H1 (cell line): Measurements from ENCODE around the gene TMEM221. TPM values are rescaled to one million over a fixed set of nuclear protein-coding genes. Genes with fewer than 3 reads are reported as not detected.

Experiments used
- CTCF ChIA-PET: fragments of 300-600 bp; sonication (Branson Sonifier 250); formaldehyde crosslinking; loops from one replicate; lab custom pipeline; 2021; ENCODE audit not compliant: partially characterized antibody; lab: Charles Lee
- POLR2A ChIA-PET: fragments of 300-600 bp; sonication (Branson Sonifier 250); formaldehyde crosslinking; loops from one replicate; lab custom pipeline; 2021; ENCODE audit warnings: inconsistent platforms; ENCODE audit not compliant: partially characterized antibody; lab: Charles Lee
- DNase-seq, 2 experiments: peaks; one replicate each; pipeline versions ENCODE4 v3.0.0 to v3.0.0-alpha.2; 2010 to 2022; ENCODE audit warnings: low spot score in 2 of 2, low read depth in 1 of 2, mixed read lengths in 1 of 2
- FAIRE-seq: peaks from 2 replicates; lab custom pipeline; 2011; peaks lifted over from hg19 to GRCh38; lab: Jason Lieb, UNC
- H2AFZ ChIP-seq: 2 replicates; pipeline ENCODE4 v1.8.1; 2012; ENCODE audit warnings: low read length, inconsistent platforms
- H2AK5ac ChIP-seq: 2 replicates; pipeline ENCODE4 v1.6.1; 2013; ENCODE audit warnings: low read depth, low read length
- H2BK120ac ChIP-seq: replicated peaks from 2 replicates; pipeline ENCODE3; 2013; ENCODE audit warnings: low read depth, low read length, inconsistent platforms
- H2BK12ac ChIP-seq: 2 replicates; pipeline ENCODE4 v1.6.1; 2013; ENCODE audit warnings: low read depth, low read length
- H2BK15ac ChIP-seq: 2 replicates; pipeline ENCODE4 v1.6.1; 2013; ENCODE audit warnings: low read length
- H2BK20ac ChIP-seq: 2 replicates; pipeline ENCODE4 v1.6.1; 2013; ENCODE audit warnings: low read length
- H2BK5ac ChIP-seq: 2 replicates; pipeline ENCODE4 v1.6.1; 2013; ENCODE audit warnings: low read depth, low read length
- H3K14ac ChIP-seq: 2 replicates; pipeline ENCODE4 v1.6.1; 2013; ENCODE audit warnings: inconsistent platforms; ENCODE audit not compliant: insufficient read length
- H3K18ac ChIP-seq: 2 replicates; pipeline ENCODE4 v1.6.1; 2013; ENCODE audit warnings: low read length; ENCODE audit errors: extremely low read depth
- H3K23ac ChIP-seq: 2 replicates; pipeline ENCODE4 v1.6.1; 2013; ENCODE audit warnings: inconsistent platforms; ENCODE audit not compliant: insufficient read length
- H3K23me2 ChIP-seq: 2 replicates; pipeline ENCODE4 v1.6.1; 2013; ENCODE audit warnings: low read depth, low read length
- H3K27ac ChIP-seq: 2 replicates; pipeline ENCODE4 v1.6.1; 2011; ENCODE audit warnings: low read depth, low read length, inconsistent platforms
- H3K27me3 ChIP-seq, 4 experiments: replicated peaks in 1 of 4; 1 replicate in 1 of 4; 2 replicates in 3 of 4; pipeline versions ENCODE4 v1.6.1 to v1.8.1; 2011 to 2013; ENCODE audit warnings: low read length in 3 of 4, mild to moderate bottlenecking in 3 of 4, inconsistent platforms in 2 of 4, mixed read lengths in 2 of 4, moderate library complexity in 1 of 4; ENCODE audit not compliant: control insufficient read depth in 3 of 4, insufficient read depth in 3 of 4; ENCODE audit errors: extremely low read depth in 1 of 4
- H3K36me3 ChIP-seq, 4 experiments: 2 replicates each; pipeline versions ENCODE4 v1.6.1 to v1.8.1; 2011 to 2013; ENCODE audit warnings: mild to moderate bottlenecking in 4 of 4, low read length in 3 of 4, moderate library complexity in 2 of 4, control low read depth in 1 of 4, inconsistent platforms in 1 of 4; ENCODE audit not compliant: insufficient read depth in 4 of 4, control insufficient read depth in 2 of 4
- H3K4ac ChIP-seq: replicated peaks from 2 replicates; pipeline ENCODE3; 2013; ENCODE audit warnings: low read length, low read depth, mixed read lengths, inconsistent platforms; ENCODE audit not compliant: insufficient read length
- H3K4me1 ChIP-seq, 4 experiments: replicated peaks in 1 of 4; 1 replicate in 1 of 4; 2 replicates in 3 of 4; pipeline versions ENCODE4 v1.6.1 to v1.8.1; 2011 to 2013; ENCODE audit warnings: low read length in 3 of 4, inconsistent platforms in 2 of 4, mixed read lengths in 1 of 4; ENCODE audit not compliant: insufficient read depth in 4 of 4, control insufficient read depth in 3 of 4
- H3K4me2 ChIP-seq, 2 experiments: 2 replicates each; pipeline versions ENCODE4 v1.6.1 to v1.8.1; 2011 to 2013; ENCODE audit warnings: low read depth in 2 of 2, low read length in 2 of 2, control low read depth in 1 of 2, inconsistent platforms in 1 of 2, mild to moderate bottlenecking in 1 of 2; ENCODE audit not compliant: insufficient read depth in 1 of 2
- H3K4me3 ChIP-seq, 4 experiments: fragments of 200-600, 300-600 bp in 1 of 4; sonication (generic), shearing (Covaris generic), sonication (Bioruptor Twin) in 1 of 4; 2 replicates each; pipeline versions ENCODE4 v1.5.1 to v1.8.1; 2011 to 2016; ENCODE audit warnings: low read length in 4 of 4, low read depth in 3 of 4, control low read depth in 2 of 4, inconsistent platforms in 2 of 4, mild to moderate bottlenecking in 2 of 4, mixed read lengths in 1 of 4, moderate library complexity in 1 of 4; ENCODE audit not compliant: insufficient read depth in 2 of 4; ENCODE audit errors: extremely low read depth in 1 of 4
- H3K56ac ChIP-seq: replicated peaks from 2 replicates; pipeline ENCODE3; 2013; ENCODE audit warnings: low read depth, mild to moderate bottlenecking, mixed read lengths, low read length, inconsistent platforms; ENCODE audit not compliant: insufficient read length
- H3K79me1 ChIP-seq: 2 replicates; pipeline ENCODE4 v1.6.1; 2013; ENCODE audit warnings: low read depth, low read length, control low read depth
- H3K79me2 ChIP-seq, 2 experiments: 2 replicates each; pipeline versions ENCODE4 v1.6.1 to v1.8.1; 2012 to 2013; ENCODE audit warnings: low read length in 2 of 2, mild to moderate bottlenecking in 2 of 2, inconsistent platforms in 1 of 2; ENCODE audit not compliant: insufficient read depth in 2 of 2, control insufficient read depth in 1 of 2
- H3K9ac ChIP-seq, 4 experiments: replicated peaks in 1 of 4; 1 replicate in 1 of 4; 2 replicates in 3 of 4; pipeline versions ENCODE4 v1.6.1 to v1.8.1; 2011 to 2013; ENCODE audit warnings: low read depth in 3 of 4, low read length in 3 of 4, control low read depth in 2 of 4, mild to moderate bottlenecking in 2 of 4, moderate library complexity in 2 of 4, inconsistent platforms in 1 of 4; ENCODE audit errors: extremely low read depth in 1 of 4
- H3K9me3 ChIP-seq, 2 experiments: 2 replicates each; pipeline versions ENCODE4 v1.6.1 to v1.8.1; 2012 to 2013; ENCODE audit warnings: mild to moderate bottlenecking in 2 of 2, moderate library complexity in 2 of 2, control low read depth in 1 of 2, inconsistent platforms in 1 of 2, low read depth in 1 of 2, low read length in 1 of 2, mixed read lengths in 1 of 2; ENCODE audit not compliant: insufficient read depth in 2 of 2
- H4K20me1 ChIP-seq, 2 experiments: replicated peaks in 1 of 2; 2 replicates each; pipeline versions ENCODE3 to v1.8.1; 2011 to 2013; ENCODE audit warnings: inconsistent platforms in 2 of 2, low read length in 2 of 2, mild to moderate bottlenecking in 1 of 2; ENCODE audit not compliant: insufficient read depth in 2 of 2, control insufficient read depth in 1 of 2
- H4K5ac ChIP-seq: 2 replicates; pipeline ENCODE4 v1.6.1; 2013; ENCODE audit warnings: low read length, low read depth, mixed read lengths, inconsistent platforms; ENCODE audit not compliant: insufficient read length
- H4K8ac ChIP-seq: 2 replicates; pipeline ENCODE4 v1.8.0; 2013; ENCODE audit warnings: mild to moderate bottlenecking, moderate library complexity, low read length, inconsistent platforms; ENCODE audit not compliant: insufficient read depth; ENCODE audit errors: extremely low read depth
- H4K91ac ChIP-seq: replicated peaks from 2 replicates; pipeline ENCODE3; 2013; ENCODE audit warnings: low read length, mixed read lengths, inconsistent platforms; ENCODE audit not compliant: insufficient read length
- POLR2A ChIP-seq, 2 experiments: IDR thresholded peaks; 1 replicate in 1 of 2; 2 replicates in 1 of 2; pipeline ENCODE4 v1.6.1; 2011; ENCODE audit warnings: low read depth in 2 of 2, low read length in 2 of 2, mild to moderate bottlenecking in 2 of 2; ENCODE audit errors: control extremely low read depth in 1 of 2
- SIN3A ChIP-seq, 2 experiments: IDR thresholded peaks in 1 of 2; conservative IDR thresholded peaks in 1 of 2; 2 replicates each; pipeline ENCODE4 v1.6.1; 2011 to 2012; ENCODE audit warnings: low read length in 2 of 2, improper control_type of control experiment in 1 of 2, low read depth in 1 of 2, mild to moderate bottlenecking in 1 of 2
- SIRT6 ChIP-seq: IDR thresholded peaks from one replicate; pipeline ENCODE4 v1.7.1; 2012; ENCODE audit warnings: low read length, inconsistent platforms
- SP2 ChIP-seq: IDR thresholded peaks from 2 replicates; pipeline ENCODE4 v1.6.1; 2012; ENCODE audit warnings: mild to moderate bottlenecking, low read length, inconsistent platforms
- TBP ChIP-seq: IDR thresholded peaks from 2 replicates; pipeline ENCODE4 v1.6.1; 2011; ENCODE audit warnings: low read depth, low read length, improper control_type of control experiment
- WGBS, 2 experiments: shearing (Covaris generic) in 1 of 2; methylation state at CpG; one replicate each; pipeline versions ENCODE4 v1.1.6 to v1.1.7; 2013 to 2015; ENCODE audit warnings: low lambda C conversion rate in 2 of 2, mixed read lengths in 2 of 2, inconsistent platforms in 1 of 2, low coverage in 1 of 2, missing lambda C conversion rate in 1 of 2; ENCODE audit not compliant: insufficient replicate concordance in 2 of 2, insufficient coverage in 1 of 2, insufficient read length in 1 of 2; ENCODE audit errors: extremely low coverage in 1 of 2, missing lambda C conversion rate in 1 of 2; 5-methylcytosine and 5-hydroxymethylcytosine counted together
- polyA plus RNA-seq, 7 experiments: library from polyadenylated mRNA; depleted of rRNA in 3 of 7; stranded (reverse) in 5 of 7; unstranded in 2 of 7; fragments of >200 nt in 5 of 7; fragments of 200-250 nt in 2 of 7; gene quantifications; 1 replicate in 5 of 7; 2 replicates in 1 of 7; 4 replicates in 1 of 7; pipeline versions ENCODE4 v1.2.1 to v1.2.3, GENCODE V29; 2011 to 2013; ENCODE audit warnings: missing spikeins in 2 of 7, mixed read lengths in 2 of 7
- total RNA-seq: library from RNA; stranded (reverse); fragmentation: NEBNext Ultra II Directional; extraction: Animal tissue kit (Norgen Biotek cat#: 25700); gene quantifications from 2 replicates; pipeline ENCODE4 v1.2.1, GENCODE V29; 2021
- TF ChIP-seq, protein P1 (sequence below): IDR thresholded peaks from 2 replicates; pipeline ENCODE4 v1.6.1; 2012; ENCODE audit warnings: inconsistent platforms

Gene TMEM221
- total and polyA plus RNA-seq, 2 of the 8 experiments (the other 6 are each of a cell fraction or from before 2014, with no cell fraction given): 1.4 to 2.0 TPM

DNA sequence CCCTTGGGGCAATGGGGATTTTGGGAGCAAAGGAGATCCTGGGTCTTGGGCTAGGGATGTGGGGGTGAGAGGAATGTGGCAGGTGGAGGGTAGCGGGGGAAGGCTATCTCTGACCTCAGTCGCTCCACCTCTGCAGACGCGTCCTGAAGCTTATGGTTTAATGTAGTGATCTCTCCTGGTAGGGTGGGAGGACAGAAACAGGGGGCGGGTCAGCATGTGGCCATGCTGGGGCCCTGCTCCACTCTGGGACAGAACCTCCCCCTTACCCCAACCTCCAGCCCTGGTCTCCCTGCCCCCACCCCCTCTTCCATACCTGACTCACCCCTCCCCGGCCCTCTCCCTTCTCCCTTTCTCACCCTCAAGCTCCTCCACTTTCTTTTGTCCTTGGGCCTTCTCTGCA lies 44.5 kb downstream of the TMEM221 start:
- H3K14ac ChIP-seq: no peak overlapping the region
- H3K23me2 ChIP-seq: peaks cover 10% of the 10 kb centered on the region; the same call in 1 of the 2 replicates
- H3K9ac ChIP-seq: peak overlapping the region in 3 of 4 experiments; percentile 51 to 60 (median 58); a peak in 4 of 7 replicates
- peak overlapping the region; percentile 81 for H3K27ac ChIP-seq
- no peak overlapping the region for H3K4ac ChIP-seq
- TF ChIP-seq SP2 (no peak), SIN3A (conservative IDR thresholded peaks at IDR 0.05 in 1 of 2, IDR thresholded peaks at IDR 0.05 in 1 of 2; ENCODE audit: low read depth in 1 of 2, low read length in 2 of 2) (no peak; a peak in 1 of 4 replicates), SIRT6 (no peak), POLR2A (IDR thresholded peaks at IDR 0.05; ENCODE audit: control extremely low read depth in 1 of 2, low read depth in 2 of 2, low read length in 2 of 2) (0 out of 3 replicates have a peak, but pooled peaks of 1 of the 2 experiments have one; percentile 27), TBP (peak; percentile 30)
- TF ChIP-seq, protein P1, sequence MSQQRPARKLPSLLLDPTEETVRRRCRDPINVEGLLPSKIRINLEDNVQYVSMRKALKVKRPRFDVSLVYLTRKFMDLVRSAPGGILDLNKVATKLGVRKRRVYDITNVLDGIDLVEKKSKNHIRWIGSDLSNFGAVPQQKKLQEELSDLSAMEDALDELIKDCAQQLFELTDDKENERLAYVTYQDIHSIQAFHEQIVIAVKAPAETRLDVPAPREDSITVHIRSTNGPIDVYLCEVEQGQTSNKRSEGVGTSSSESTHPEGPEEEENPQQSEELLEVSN: no peak
- FAIRE-seq (no peak), DNase-seq (no peak)
- peak overlapping the region; percentile 81 for H2BK5ac ChIP-seq
- peak overlapping the region; percentile 68 for H4K5ac ChIP-seq
- no peaks in the 10 kb centered on the region; the same call in 1 of the 2 replicates for H3K79me1 ChIP-seq
- H3K27me3 ChIP-seq: no peaks in the 10 kb centered on the region
- no peak overlapping the region for H4K8ac ChIP-seq
- peak overlapping the region; percentile 44 to 75 (median 58) for H3K4me3 ChIP-seq
- 27% methylated on average over 5 of the region's 6 CpGs; no CpG with 5 or more reads in 1 of the 2 experiments for WGBS, 2 experiments
- ChIA-PET CTCF (interaction anchor here (0.6 to 1.7 kb wide), 5 partner anchors 10 to 539 kb away, joined by 3 to 5 read pairs (median 3); no protein-coding TSS in a partner anchor), POLR2A (interaction anchor here (0.6 to 4.9 kb wide), 13 partner anchors 9 to 121 kb away, joined by 3 to 44 read pairs (median 3); partner anchors contain the start of genes MVB12A and SLC27A1)
- peak overlapping the region; percentile 83 for H3K18ac ChIP-seq
- H2BK12ac ChIP-seq: peak overlapping the region; percentile 84; the same call in 1 of the 2 replicates
- H3K79me2 ChIP-seq: peaks cover 0 to 4% of the 10 kb centered on the region in 2 experiments; a peak in 1 of 4 replicates
- no peak overlapping the region for H2AK5ac ChIP-seq
- peak overlapping the region; percentile 17 for H3K56ac ChIP-seq
- no peak overlapping the region for H2BK120ac ChIP-seq
- H3K9me3 ChIP-seq: no peaks in the 10 kb centered on the region
- peak overlapping the region; percentile 62 for H4K91ac ChIP-seq
- no peak overlapping the region for H2AFZ ChIP-seq
- H4K20me1 ChIP-seq: no peaks in the 10 kb centered on the region
- H2BK20ac ChIP-seq: 0 out of 2 replicates have a peak overlapping the region, but pooled peaks have one; percentile 72
- peaks cover 4 to 23% (median 13%) of the 10 kb centered on the region in 4 experiments for H3K4me1 ChIP-seq
- no peak overlapping the region for H3K23ac ChIP-seq
- peaks cover 0 to 13% (median 1%) of the 10 kb centered on the region in 4 experiments; a peak in 3 of 8 replicates for H3K36me3 ChIP-seq
- H2BK15ac ChIP-seq: no peak overlapping the region
- peak overlapping the region; percentile 77 to 79 for H3K4me2 ChIP-seq
